ENCODE data around the gene S100A8.
"Not testable (repeated sequence)": the region's sequence is repeated elsewhere in the genome, so short reads cannot be mapped to it uniquely, and the experiment has no call there.

S100A8 gene

GRCh38 chr1:153360592-153361479 lies 30.0 kb downstream of the S100A8 start:
- no peak for DNase-seq

GRCh38 chr1:153360190-153360589 lies 30.7 kb downstream of the S100A8 start:
- no peak for DNase-seq

GRCh38 chr1:153359241-153359640 lies 31.6 kb downstream of the S100A8 start:
- DNase-seq, result no peak

GRCh38 chr1:153358691-153358975 lies 32.2 kb downstream of the S100A8 start:
- DNase-seq, result no peak

GRCh38 chr1:153357853-153358690 lies 32.8 kb downstream of the S100A8 start, which contains the start of gene S100A9:
TSS of gene S100A9 (plus strand) at chr1:153357854. CDS start at chr1:153358284, 430 bp downstream.
- no peak for DNase-seq

- no peak for DNase-seq
These were observed 33.6 kb downstream of the S100A8 start for GRCh38 chr1:153357076-153357852.

- no peak for DNase-seq
These were observed 34.3 kb downstream of the S100A8 start for GRCh38 chr1:153356392-153357075.

GRCh38 chr1:153355445-153356071 lies 35.3 kb downstream of the S100A8 start:
- peak; percentile 39 to 55 for DNase-seq

- no peak for DNase-seq
These were observed 36.2 kb downstream of the S100A8 start for GRCh38 chr1:153354515-153355193.

GRCh38 chr1:153353226-153353947 lies 37.5 kb downstream of the S100A8 start:
- DNase-seq, result no peak

- peak; percentile 62 to 68 for DNase-seq
These were observed 38.4 kb downstream of the S100A8 start for GRCh38 chr1:153352523-153352922.

- no peak for DNase-seq
These were observed 40.4 kb downstream of the S100A8 start for GRCh38 chr1:153350321-153350957.

GRCh38 chr1:153349363-153350320 lies 41.2 kb downstream of the S100A8 start:
- no peak for DNase-seq

- DNase-seq, result no peak
These were observed 42.1 kb downstream of the S100A8 start, which contains the start of gene PGLYRP4 for GRCh38 chr1:153348511-153349362. TSS of gene PGLYRP4 (minus strand) at chr1:153348841. CDS start at chr1:153347932, 909 bp downstream.

GRCh38 chr1:153347856-153348255 lies 43.0 kb downstream of the S100A8 start:
- no peak for DNase-seq

- not testable (repeated sequence) for DNase-seq
These were observed 43.8 kb downstream of the S100A8 start for GRCh38 chr1:153347049-153347448.

GRCh38 chr1:153346077-153346723 lies 44.7 kb downstream of the S100A8 start:
- no peak for DNase-seq

Measured in activated CD4-positive, alpha-beta T cell treated with anti-CD3 and anti-CD28 coated beads, Interleukin-2, amount 50 U/mL, for 48 hours (primary cell).